Activated CD8-positive, alpha-beta memory T cell treated with anti-CD3 and anti-CD28 coated beads, Interleukin-2, amount 50 U/mL, for 4 hours (primary cell): ENCODE data around the gene DTNBP1.

Experiments used
- DNase-seq: peaks from one replicate; pipeline ENCODE4 v3.0.0-alpha.2; 2020

The DTNBP1 gene

GRCh38 chr6:15582499-15582898, 80.3 kb downstream of the DTNBP1 start:
- DNase-seq: no peak

GRCh38 chr6:15581751-15582150, 81.1 kb downstream of the DTNBP1 start:
- no peak for DNase-seq

- no peak for DNase-seq
Measured at GRCh38 chr6:15580326-15580725, 82.5 kb downstream of the DTNBP1 start.

- no peak for DNase-seq
Measured at GRCh38 chr6:15578716-15579391, 84.0 kb downstream of the DTNBP1 start.

GRCh38 chr6:15577550-15578171, 85.2 kb downstream of the DTNBP1 start:
- DNase-seq: no peak

GRCh38 chr6:15577106-15577505, 85.7 kb downstream of the DTNBP1 start:
- no peak for DNase-seq

GRCh38 chr6:15575357-15576033, 87.3 kb downstream of the DTNBP1 start:
- no peak for DNase-seq

GRCh38 chr6:15574486-15574885, 88.3 kb downstream of the DTNBP1 start:
- no peak for DNase-seq

- no peak for DNase-seq
Measured at GRCh38 chr6:15574023-15574422, 88.8 kb downstream of the DTNBP1 start.

- no peak for DNase-seq
Measured at GRCh38 chr6:15573384-15573783, 89.4 kb downstream of the DTNBP1 start.

- no peak for DNase-seq
Measured at GRCh38 chr6:15572296-15573016, 90.4 kb downstream of the DTNBP1 start.

- no peak for DNase-seq
Measured at GRCh38 chr6:15570171-15570570, 92.7 kb downstream of the DTNBP1 start.

GRCh38 chr6:15569035-15569995, 93.5 kb downstream of the DTNBP1 start:
- DNase-seq: no peak

- DNase-seq: no peak
Measured at GRCh38 chr6:15562977-15563376, 99.9 kb downstream of the DTNBP1 start.

- no peak for DNase-seq
Measured at GRCh38 chr6:15561447-15562199, 101.2 kb downstream of the DTNBP1 start.

GRCh38 chr6:15560713-15561112, 102.1 kb downstream of the DTNBP1 start:
- DNase-seq: no peak

GRCh38 chr6:15557174-15557573, 105.7 kb downstream of the DTNBP1 start:
- no peak for DNase-seq

- DNase-seq: no peak
Measured at GRCh38 chr6:15556711-15557110, 106.1 kb downstream of the DTNBP1 start.

- no peak for DNase-seq
Measured at GRCh38 chr6:15555101-15556038, 107.5 kb downstream of the DTNBP1 start.

- DNase-seq: no peak
Measured at GRCh38 chr6:15554728-15555100, 108.1 kb downstream of the DTNBP1 start.
